ENCODE results near the gene TTYH1. TPM values are rescaled to one million over a fixed set of nuclear protein-coding genes. Genes with fewer than 3 reads are reported as not detected.

Gene TTYH1
- total and polyA plus RNA-seq, 2 of the 8 experiments (the other 6 are each of a cell fraction or from before 2014, with no cell fraction given) = 26.7 to 46.5 TPM

DNA sequence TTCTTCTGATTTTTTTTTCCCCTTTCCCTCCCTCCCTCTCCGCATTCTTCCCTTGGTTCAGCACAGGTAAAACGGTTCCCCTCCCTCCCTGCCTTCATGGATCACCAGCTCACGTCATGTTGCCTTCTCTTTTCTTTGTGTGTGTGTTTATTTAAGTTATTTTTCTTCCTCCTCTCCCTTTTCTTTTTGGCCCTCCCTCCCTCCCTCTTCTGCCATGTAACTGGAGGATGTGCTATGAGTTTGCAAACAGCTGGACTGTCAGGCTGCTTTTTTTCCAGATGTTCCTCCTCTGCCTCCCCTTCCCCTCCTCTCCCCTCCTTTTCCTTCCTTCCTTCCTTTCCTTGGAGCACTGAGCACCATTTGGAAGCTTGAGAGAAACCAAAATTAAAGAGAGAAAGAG lies 46.3 kb downstream of the TTYH1 start:
- H3K4me1 ChIP-seq (replicated peaks in 1 of 4; ENCODE audit: control insufficient read depth in 3 of 4, insufficient read depth in 4 of 4, low read length in 3 of 4) = peaks cover 0 to 8% (median 5%) of the 10 kb centered on the region in 4 experiments; a peak in 5 of 7 replicates
- peaks cover 8% of the 10 kb centered on the region; the same call in 1 of the 2 replicates for H3K23me2 ChIP-seq (ENCODE audit: low read depth, low read length)
- no peak overlapping the region for H2BK120ac ChIP-seq (replicated peaks; ENCODE audit: low read depth, low read length)
- no peak overlapping the region for H2AFZ ChIP-seq (ENCODE audit: low read length)
- H3K23ac ChIP-seq (ENCODE audit: insufficient read length) = no peak overlapping the region
- H3K79me1 ChIP-seq (ENCODE audit: low read depth, low read length) = peaks cover 15% of the 10 kb centered on the region
- FAIRE-seq (no peak), DNase-seq (ENCODE audit: low read depth in 1 of 2, low spot score in 2 of 2) (no peak)
- H2BK20ac ChIP-seq (ENCODE audit: low read length) = no peak overlapping the region
- H2BK5ac ChIP-seq (ENCODE audit: low read depth, low read length) = no peak overlapping the region
- peaks cover 0 to 11% (median 5%) of the 10 kb centered on the region in 4 experiments; a peak in 5 of 7 replicates for H3K27me3 ChIP-seq (replicated peaks in 1 of 4; ENCODE audit: control insufficient read depth in 3 of 4, extremely low read depth in 1 of 4, insufficient read depth in 3 of 4, low read length in 3 of 4)
- peak overlapping the region in 1 of 2 experiments; percentile 35; a peak in 1 of 4 replicates for H3K4me2 ChIP-seq (ENCODE audit: insufficient read depth in 1 of 2, low read depth in 2 of 2, low read length in 2 of 2)
- no peak overlapping the region for H3K56ac ChIP-seq (replicated peaks; ENCODE audit: insufficient read length, low read depth, low read length)
- no peaks in the 10 kb centered on the region for H3K9me3 ChIP-seq (ENCODE audit: insufficient read depth in 2 of 2, low read depth in 1 of 2, low read length in 1 of 2)
- H3K4me3 ChIP-seq (ENCODE audit: extremely low read depth in 1 of 4, insufficient read depth in 2 of 4, low read depth in 3 of 4, low read length in 4 of 4) = no peak overlapping the region
- no peak overlapping the region for H4K91ac ChIP-seq (replicated peaks; ENCODE audit: insufficient read length, low read length)
- ChIA-PET POLR2A (ENCODE audit: partially characterized antibody) (interaction anchor here (1.0 to 6.7 kb wide), 11 partner anchors 11 to 628 kb away, joined by 3 to 129 read pairs (median 4); partner anchors contain the start of genes LENG8 and RPS9), CTCF (ENCODE audit: partially characterized antibody) (interaction anchor here (1.2 to 2.0 kb wide), 3 partner anchors 23 to 51 kb away, joined by 3 to 13 read pairs (median 3); no protein-coding TSS in a partner anchor)
- peaks cover 4 to 35% of the 10 kb centered on the region in 2 experiments for H4K20me1 ChIP-seq (replicated peaks in 1 of 2; ENCODE audit: control insufficient read depth in 1 of 2, insufficient read depth in 2 of 2, low read length in 2 of 2)
- no peak overlapping the region for H2BK15ac ChIP-seq (ENCODE audit: low read length)
- no peak overlapping the region for H4K8ac ChIP-seq (ENCODE audit: extremely low read depth, insufficient read depth, low read length)
- no peak overlapping the region for H3K9ac ChIP-seq (replicated peaks in 1 of 4; ENCODE audit: extremely low read depth in 1 of 4, low read depth in 3 of 4, low read length in 3 of 4)
- H3K79me2 ChIP-seq (ENCODE audit: control insufficient read depth in 1 of 2, insufficient read depth in 2 of 2, low read length in 2 of 2) = peaks cover 0 to 4% of the 10 kb centered on the region in 2 experiments; a peak in 1 of 4 replicates
- WGBS, 2 experiments (ENCODE audit: extremely low coverage in 1 of 2, insufficient coverage in 1 of 2, insufficient read length in 1 of 2, insufficient replicate concordance in 2 of 2, low coverage in 1 of 2, low lambda C conversion rate in 2 of 2, missing lambda C conversion rate in 1 of 2) = no CpG with 5 or more reads among the region's 3 CpGs
- peaks cover 20 to 43% (median 30%) of the 10 kb centered on the region in 4 experiments; a peak in 7 of 8 replicates for H3K36me3 ChIP-seq (ENCODE audit: control insufficient read depth in 2 of 4, insufficient read depth in 4 of 4, low read length in 3 of 4)
- no peak overlapping the region for H2AK5ac ChIP-seq (ENCODE audit: low read depth, low read length)
- no peak overlapping the region for H3K18ac ChIP-seq (ENCODE audit: extremely low read depth, low read length)
- no peak overlapping the region for H2BK12ac ChIP-seq (ENCODE audit: low read depth, low read length)
- no peak overlapping the region for H3K27ac ChIP-seq (ENCODE audit: low read depth, low read length)
- H4K5ac ChIP-seq (ENCODE audit: insufficient read length, low read depth, low read length) = no peak overlapping the region
- H3K14ac ChIP-seq (ENCODE audit: insufficient read length) = no peak overlapping the region
- H3K4ac ChIP-seq (replicated peaks; ENCODE audit: insufficient read length, low read depth, low read length) = no peak overlapping the region
- no peak for TF ChIP-seq SAP30 (IDR thresholded peaks at IDR 0.05; ENCODE audit: insufficient read depth, insufficient replicate concordance, low read length)
- TF ChIP-seq, protein P1, sequence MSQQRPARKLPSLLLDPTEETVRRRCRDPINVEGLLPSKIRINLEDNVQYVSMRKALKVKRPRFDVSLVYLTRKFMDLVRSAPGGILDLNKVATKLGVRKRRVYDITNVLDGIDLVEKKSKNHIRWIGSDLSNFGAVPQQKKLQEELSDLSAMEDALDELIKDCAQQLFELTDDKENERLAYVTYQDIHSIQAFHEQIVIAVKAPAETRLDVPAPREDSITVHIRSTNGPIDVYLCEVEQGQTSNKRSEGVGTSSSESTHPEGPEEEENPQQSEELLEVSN (IDR thresholded peaks at IDR 0.05) = no peak
- no peak for TF ChIP-seq RNF2 (IDR thresholded peaks at IDR 0.05; ENCODE audit: borderline replicate concordance, low read depth, low read length, missing control alignments, poor library complexity, severe bottlenecking)
- TF ChIP-seq HDAC6 (IDR thresholded peaks at IDR 0.05; ENCODE audit: low read depth, low read length) = no peak
- no peak for TF ChIP-seq EZH2 (IDR thresholded peaks at IDR 0.05; ENCODE audit: low read depth, low read length, severe bottlenecking)
- TF ChIP-seq FOSL1 (IDR thresholded peaks at IDR 0.05; ENCODE audit: insufficient read depth, low read depth, low read length) = no peak
- TF ChIP-seq, protein P2, sequence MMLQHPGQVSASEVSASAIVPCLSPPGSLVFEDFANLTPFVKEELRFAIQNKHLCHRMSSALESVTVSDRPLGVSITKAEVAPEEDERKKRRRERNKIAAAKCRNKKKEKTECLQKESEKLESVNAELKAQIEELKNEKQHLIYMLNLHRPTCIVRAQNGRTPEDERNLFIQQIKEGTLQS (IDR thresholded peaks at IDR 0.05; ENCODE audit: insufficient read depth, low read depth, low read length) = no peak
- TF ChIP-seq KDM5A (IDR thresholded peaks at IDR 0.05; ENCODE audit: low read length) = no peak
- no peak for TF ChIP-seq MAFK (IDR thresholded peaks at IDR 0.05; ENCODE audit: low read depth, low read length)
- no peak for TF ChIP-seq CHD2 (IDR thresholded peaks at IDR 0.05; ENCODE audit: low read length)
- TF ChIP-seq CHD1 (IDR thresholded peaks at IDR 0.05; ENCODE audit: low read depth, low read length) = no peak

Measured in H1 (cell line).